Gastroesophageal sphincter (tissue), 4 donors: ENCODE results near the gene YBX1. TPM values are rescaled to one million over a fixed set of nuclear protein-coding genes. Genes with fewer than 3 reads are reported as not detected.

ENCODE experiments used
- ATAC-seq: fragments of 150-250 bp; one replicate; pipeline ENCODE4 v1.9.1; 2016; ENCODE audit warnings: mild to moderate bottlenecking, moderate library complexity
- H3K27ac ChIP-seq, 4 donors: fragments of 200-600 bp; sonication (generic) in 3 of 4; 1 replicate in 3 of 4; 2 replicates in 1 of 4; pipeline ENCODE4 v1.5.1; 2016 to 2019
- H3K27me3 ChIP-seq: fragments of 200-600 bp; sonication (generic); one replicate; pipeline ENCODE4 v1.5.1; 2019
- H3K36me3 ChIP-seq, 2 donors: fragments of 200-600 bp; sonication (generic); one replicate each; pipeline ENCODE4 v1.5.1; 2019; ENCODE audit warnings: control low read depth in 1 of 2
- H3K4me1 ChIP-seq, 3 donors: fragments of 200-600 bp; sonication (generic); 1 replicate in 2 of 3; 2 replicates in 1 of 3; pipeline ENCODE4 v1.5.1; 2016 to 2019; ENCODE audit warnings: control low read depth in 2 of 3
- H3K4me3 ChIP-seq, 2 donors: fragments of 200-600 bp; sonication (generic); one replicate each; pipeline ENCODE4 v1.5.1; 2019; ENCODE audit warnings: mild to moderate bottlenecking in 1 of 2, moderate library complexity in 1 of 2
- H3K9me3 ChIP-seq, 3 donors: fragments of 200-600 bp; sonication (generic); one replicate each; pipeline ENCODE4 v1.5.1; 2017 to 2019; ENCODE audit warnings: control low read depth in 2 of 3
- EP300 ChIP-seq: sonication (generic); formaldehyde crosslinking; IDR thresholded peaks from one replicate; pipeline ENCODE4 v1.6.1; 2017; ENCODE audit warnings: antibody characterized with exemption, mild to moderate bottlenecking
- POLR2A ChIP-seq, 2 donors: fragments of 450-650 bp; IDR thresholded peaks; one replicate each; pipeline ENCODE4 v1.6.1; 2017; ENCODE audit warnings: antibody characterized with exemption in 2 of 2, mild to moderate bottlenecking in 2 of 2, moderate library complexity in 1 of 2
- POLR2AphosphoS5 ChIP-seq: sonication (generic); formaldehyde crosslinking; IDR thresholded peaks from one replicate; pipeline ENCODE4 v1.6.1; 2017; ENCODE audit warnings: antibody characterized with exemption
- WGBS, 2 donors: methylation state at CpG; one replicate each; pipeline ENCODE4 v1.1.5; 2018; ENCODE audit warnings: low coverage in 1 of 2; 5-methylcytosine and 5-hydroxymethylcytosine counted together
- total RNA-seq, 4 donors: library from RNA; depleted of rRNA; stranded (reverse); fragments of >200 nt; gene quantifications; one replicate each; pipeline ENCODE4 v1.1.0, GENCODE V29; 2016
- TF ChIP-seq, protein P1 (sequence below), 4 experiments: fragments of 200-600 bp in 2 of 4; fragments of 450-650 bp in 2 of 4; sonication (generic) in 1 of 4; IDR thresholded peaks; one replicate each; pipeline ENCODE4 v1.5.1; 2017 to 2019; ENCODE audit warnings: antibody characterized with exemption in 4 of 4, mild to moderate bottlenecking in 2 of 4, moderate library complexity in 2 of 4

YBX1 gene
- total RNA-seq, 4 donors from 2014 or later = 625 to 985 (median 777) TPM

DNA sequence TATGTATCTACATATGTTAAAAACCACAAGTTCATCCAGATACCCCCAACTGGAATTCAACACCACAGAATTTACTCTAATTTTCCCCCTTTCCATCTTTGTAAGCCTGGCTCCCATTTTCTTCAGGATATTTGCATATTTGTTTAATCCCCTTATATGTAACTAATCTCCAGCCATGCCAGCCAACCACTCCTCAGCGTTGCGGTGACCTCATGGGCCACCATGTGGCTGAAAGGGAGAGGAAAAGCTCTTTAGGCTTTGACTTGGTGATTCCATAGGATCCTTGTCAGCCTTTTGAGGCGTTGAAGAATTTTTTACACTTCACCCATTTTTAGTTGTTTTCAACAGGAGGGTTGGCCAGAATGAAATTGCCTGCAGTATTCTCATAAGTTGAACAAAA lies 47.8 kb downstream of the YBX1 start:
- no peak overlapping the region for H3K4me3 ChIP-seq
- H3K27ac ChIP-seq = no peak overlapping the region
- H3K4me1 ChIP-seq = no peaks in the 10 kb centered on the region
- H3K9me3 ChIP-seq = no peaks in the 10 kb centered on the region
- no peak for ATAC-seq
- H3K27me3 ChIP-seq = peaks cover 7% of the 10 kb centered on the region
- TF ChIP-seq, protein P1, sequence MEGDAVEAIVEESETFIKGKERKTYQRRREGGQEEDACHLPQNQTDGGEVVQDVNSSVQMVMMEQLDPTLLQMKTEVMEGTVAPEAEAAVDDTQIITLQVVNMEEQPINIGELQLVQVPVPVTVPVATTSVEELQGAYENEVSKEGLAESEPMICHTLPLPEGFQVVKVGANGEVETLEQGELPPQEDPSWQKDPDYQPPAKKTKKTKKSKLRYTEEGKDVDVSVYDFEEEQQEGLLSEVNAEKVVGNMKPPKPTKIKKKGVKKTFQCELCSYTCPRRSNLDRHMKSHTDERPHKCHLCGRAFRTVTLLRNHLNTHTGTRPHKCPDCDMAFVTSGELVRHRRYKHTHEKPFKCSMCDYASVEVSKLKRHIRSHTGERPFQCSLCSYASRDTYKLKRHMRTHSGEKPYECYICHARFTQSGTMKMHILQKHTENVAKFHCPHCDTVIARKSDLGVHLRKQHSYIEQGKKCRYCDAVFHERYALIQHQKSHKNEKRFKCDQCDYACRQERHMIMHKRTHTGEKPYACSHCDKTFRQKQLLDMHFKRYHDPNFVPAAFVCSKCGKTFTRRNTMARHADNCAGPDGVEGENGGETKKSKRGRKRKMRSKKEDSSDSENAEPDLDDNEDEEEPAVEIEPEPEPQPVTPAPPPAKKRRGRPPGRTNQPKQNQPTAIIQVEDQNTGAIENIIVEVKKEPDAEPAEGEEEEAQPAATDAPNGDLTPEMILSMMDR (IDR thresholded peaks at IDR 0.05) = no peak
- TF ChIP-seq POLR2AphosphoS5 (no peak), EP300 (no peak), POLR2A (IDR thresholded peaks at IDR 0.05) (no peak)
- 72 to 86% methylated on average over 1 to 3 of the region's 3 CpGs for WGBS, 2 donors
- no peaks in the 10 kb centered on the region for H3K36me3 ChIP-seq

DNA sequence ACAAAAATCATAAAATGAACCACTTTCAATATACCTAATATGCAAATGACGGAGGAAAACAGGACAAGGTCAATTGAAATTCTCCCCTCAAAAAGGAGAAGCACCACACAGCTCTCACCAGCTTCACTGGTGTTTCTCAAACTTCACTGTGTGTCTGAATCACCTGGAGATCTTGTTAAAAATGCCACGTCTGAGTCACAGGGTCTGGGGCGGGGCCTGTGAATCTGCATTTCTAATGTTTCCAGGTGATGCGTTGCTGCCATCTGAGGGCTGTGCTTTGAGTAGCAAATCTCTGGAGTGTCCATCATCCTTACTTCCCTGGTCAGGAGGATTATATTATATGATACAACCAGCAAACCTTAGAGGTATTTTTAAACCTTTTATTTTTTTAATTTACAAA lies 48.8 kb downstream of the YBX1 start:
- TF ChIP-seq EP300 (no peak), POLR2AphosphoS5 (no peak), POLR2A (IDR thresholded peaks at IDR 0.05) (no peak)
- TF ChIP-seq, protein P1 (IDR thresholded peaks at IDR 0.05) = no peak
- Histone ChIP-seq H3K4me3 (no peak overlapping the region), H3K9me3 (no peaks in the 10 kb centered on the region), H3K36me3 (no peaks in the 10 kb centered on the region), H3K27ac (no peak overlapping the region), H3K27me3 (peaks cover 7% of the 10 kb centered on the region), H3K4me1 (no peaks in the 10 kb centered on the region)
- no peak for ATAC-seq
- WGBS, 2 donors = 62 to 76% methylated on average over 4 of the region's 4 CpGs

DNA sequence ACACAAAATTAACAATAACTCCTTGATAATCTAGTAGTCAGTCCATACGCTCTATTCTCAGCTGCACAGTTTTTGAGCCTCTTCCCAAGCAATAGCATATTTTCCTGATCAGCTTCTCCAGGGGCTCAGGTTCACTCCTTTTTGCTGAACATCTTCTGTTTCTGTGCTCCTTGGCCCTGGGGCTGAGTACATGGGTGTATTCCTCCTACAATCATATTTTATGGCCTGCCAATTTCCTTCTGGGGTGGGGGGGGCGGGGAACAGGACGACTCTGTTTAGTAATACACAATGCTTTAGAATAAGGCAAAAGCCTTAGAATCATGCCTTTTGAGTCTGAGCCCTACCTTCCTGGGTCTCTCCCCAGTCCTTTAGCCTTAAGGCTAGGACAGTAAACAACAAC lies 49.4 kb downstream of the YBX1 start:
- no peak for ATAC-seq
- WGBS, 2 donors = 78 to 92% methylated on average over 2 to 3 of the region's 3 CpGs
- H3K4me1 ChIP-seq = no peaks in the 10 kb centered on the region
- peaks cover 7% of the 10 kb centered on the region for H3K27me3 ChIP-seq
- H3K4me3 ChIP-seq = no peak overlapping the region
- no peaks in the 10 kb centered on the region for H3K9me3 ChIP-seq
- TF ChIP-seq, protein P1 (IDR thresholded peaks at IDR 0.05) = no peak
- TF ChIP-seq POLR2A (IDR thresholded peaks at IDR 0.05) (no peak), POLR2AphosphoS5 (no peak), EP300 (no peak)
- H3K27ac ChIP-seq = no peak overlapping the region
- no peaks in the 10 kb centered on the region for H3K36me3 ChIP-seq

DNA sequence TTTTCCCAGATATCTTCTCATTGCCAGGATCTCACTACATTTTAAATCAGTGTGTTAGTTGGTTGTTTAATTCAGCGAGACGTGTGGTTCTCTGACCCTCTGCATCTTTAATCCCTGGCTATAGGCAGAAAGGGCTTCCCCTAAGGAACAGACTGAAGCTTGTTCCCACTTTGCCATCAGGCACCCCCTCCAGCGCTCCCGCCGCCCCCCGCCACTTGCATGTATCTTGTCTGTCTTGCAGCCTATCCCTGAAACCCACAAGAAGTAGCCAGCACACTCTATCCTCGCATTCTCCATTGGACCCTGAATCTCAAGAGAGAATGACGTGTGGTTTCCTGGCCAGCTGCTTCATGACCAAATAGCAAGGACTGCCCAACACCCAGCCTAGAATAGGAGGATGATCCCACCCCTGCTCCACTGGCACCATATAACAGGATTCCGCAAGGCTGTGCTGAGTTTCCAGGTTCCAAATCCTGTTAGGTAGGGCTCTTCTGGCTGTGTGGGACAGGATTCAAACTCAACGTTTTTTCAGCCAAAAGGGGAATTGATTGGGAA lies 50.0 kb downstream of the YBX1 start:
- no peak for ATAC-seq
- Histone ChIP-seq H3K4me3 (no peak overlapping the region), H3K27me3 (peaks cover 7% of the 10 kb centered on the region), H3K27ac (no peak overlapping the region), H3K4me1 (no peaks in the 10 kb centered on the region), H3K36me3 (no peaks in the 10 kb centered on the region), H3K9me3 (no peaks in the 10 kb centered on the region)
- 17% methylated on average over 1 of the region's 10 CpGs; no CpG with 5 or more reads in 1 of the 2 donors for whole genome bisulfite sequencing, 2 donors
- TF ChIP-seq POLR2AphosphoS5 (no peak), EP300 (no peak), POLR2A (IDR thresholded peaks at IDR 0.05) (no peak)
- TF ChIP-seq, protein P1 (IDR thresholded peaks at IDR 0.05) = no peak

DNA sequence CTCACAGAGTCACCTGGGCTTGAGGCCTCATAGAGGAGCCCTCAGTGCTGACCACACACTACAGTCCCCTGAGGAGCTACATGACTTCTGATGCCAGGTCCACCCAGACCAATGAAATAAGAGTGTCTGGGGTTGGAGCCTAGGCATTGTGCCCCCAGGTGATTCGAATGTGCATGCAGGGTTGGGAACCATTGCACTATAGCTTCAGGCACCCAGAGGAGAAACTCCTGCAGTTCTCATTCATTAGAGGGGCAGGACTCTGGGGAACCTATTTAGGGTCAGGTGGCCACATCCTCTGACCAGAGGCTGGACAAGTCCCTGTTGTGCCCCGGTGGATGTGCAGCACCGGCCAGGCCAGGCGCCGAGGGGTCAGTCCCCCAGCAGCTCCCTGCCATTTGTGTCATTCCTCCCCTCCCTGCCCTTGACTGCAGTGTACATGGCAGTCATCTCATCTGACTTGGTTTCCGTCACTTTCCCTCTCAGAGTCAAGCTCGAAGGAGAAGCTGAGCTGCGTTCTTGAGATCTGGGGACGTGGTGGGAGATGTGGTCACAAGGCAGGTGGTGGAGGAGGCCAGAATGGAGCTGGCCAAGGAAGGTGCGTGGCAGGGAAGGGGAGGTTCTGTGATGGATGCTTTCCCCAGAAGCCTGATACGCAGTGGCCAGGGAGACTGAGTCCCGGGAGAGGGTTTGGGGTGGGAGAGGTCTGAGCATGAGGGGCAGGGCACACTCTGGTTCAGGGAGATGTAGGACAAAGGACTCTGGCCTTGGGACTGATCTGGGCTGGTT lies 51.4 kb downstream of the YBX1 start:
- 81 to 86% methylated on average over 3 to 4 of the region's 12 CpGs for WGBS, 2 donors
- no peak for TF ChIP-seq POLR2A (IDR thresholded peaks at IDR 0.05)
- peaks cover 7% of the 10 kb centered on the region for H3K27me3 ChIP-seq
- H3K4me3 ChIP-seq = no peak overlapping the region
- no peaks in the 10 kb centered on the region for H3K9me3 ChIP-seq
- no peaks in the 10 kb centered on the region for H3K4me1 ChIP-seq
- no peak for ATAC-seq
- H3K36me3 ChIP-seq = no peaks in the 10 kb centered on the region
- H3K27ac ChIP-seq = no peak overlapping the region
